WI38 (cell line): ENCODE data around the gene FXYD1.

ENCODE experiments used
- H3K4me3 ChIP-seq: 2 replicates; pipeline ENCODE4 v1.5.1; 2011; ENCODE audit warnings: low read depth, mild to moderate bottlenecking, control low read depth, low read length
- CTCF ChIP-seq: IDR thresholded peaks from 2 replicates; pipeline ENCODE4 v1.5.1; 2012; ENCODE audit warnings: low read depth, mild to moderate bottlenecking, control low read depth, low read length

FXYD1 gene

GRCh38 chr19:35104361-35104760 lies 34.3 kb upstream of the FXYD1 start:
- no peak for TF ChIP-seq CTCF

GRCh38 chr19:35105047-35105410 lies 33.6 kb upstream of the FXYD1 start:
- TF ChIP-seq CTCF = no peak
- no peak overlapping the region for H3K4me3 ChIP-seq

More at GRCh38 chr19:35104361-35104760, 34.3 kb upstream of the FXYD1 start:
- no peak overlapping the region for H3K4me3 ChIP-seq

GRCh38 chr19:35105411-35106290 lies 33.0 kb upstream of the FXYD1 start:
- no peak overlapping the region for H3K4me3 ChIP-seq
- TF ChIP-seq CTCF = no peak

- H3K4me3 ChIP-seq = no peak overlapping the region
These were observed 32.4 kb upstream of the FXYD1 start for GRCh38 chr19:35106291-35106583.

GRCh38 chr19:35106898-35107541 lies 31.6 kb upstream of the FXYD1 start:
- TF ChIP-seq CTCF = no peak
- H3K4me3 ChIP-seq = no peak overlapping the region

More at GRCh38 chr19:35106291-35106583, 32.4 kb upstream of the FXYD1 start:
- TF ChIP-seq CTCF = no peak

- TF ChIP-seq CTCF = no peak
- H3K4me3 ChIP-seq = no peak overlapping the region
These were observed 31.1 kb upstream of the FXYD1 start for GRCh38 chr19:35107545-35107944.

- no peak for TF ChIP-seq CTCF
- H3K4me3 ChIP-seq = no peak overlapping the region
These were observed 29.9 kb upstream of the FXYD1 start for GRCh38 chr19:35108730-35109129.
